ENCODE measurements around the gene EFCAB11.

EFCAB11 gene

GRCh38 chr14:89773644-89774316 is 180.8 kb downstream of the EFCAB11 start:
- DNase-seq = peak in 2 of 56 donors; percentile 2 to 5

GRCh38 chr14:89773151-89773550 is 181.4 kb downstream of the EFCAB11 start:
- DNase-seq = no peak

DNA sequence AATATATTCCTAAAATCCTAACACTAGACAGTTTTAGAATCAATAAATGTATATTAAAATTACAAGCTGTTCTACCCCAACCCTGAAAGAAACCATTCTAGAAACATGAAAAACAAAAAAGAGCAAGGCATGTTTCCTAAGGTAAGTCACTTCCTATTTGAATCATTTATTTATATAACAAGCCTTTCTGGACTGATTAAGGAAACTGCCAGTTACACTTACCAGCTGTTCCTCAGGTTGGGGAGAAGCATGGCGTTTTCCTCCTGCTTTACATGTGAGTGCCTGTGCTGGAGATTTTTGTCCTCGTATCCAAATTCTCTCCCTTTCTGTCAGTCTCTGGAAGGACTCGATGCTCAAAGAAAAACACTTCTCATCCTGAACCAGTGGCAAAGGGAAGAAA is 183.3 kb downstream of the EFCAB11 start:
- DNase-seq = no peak

DNA sequence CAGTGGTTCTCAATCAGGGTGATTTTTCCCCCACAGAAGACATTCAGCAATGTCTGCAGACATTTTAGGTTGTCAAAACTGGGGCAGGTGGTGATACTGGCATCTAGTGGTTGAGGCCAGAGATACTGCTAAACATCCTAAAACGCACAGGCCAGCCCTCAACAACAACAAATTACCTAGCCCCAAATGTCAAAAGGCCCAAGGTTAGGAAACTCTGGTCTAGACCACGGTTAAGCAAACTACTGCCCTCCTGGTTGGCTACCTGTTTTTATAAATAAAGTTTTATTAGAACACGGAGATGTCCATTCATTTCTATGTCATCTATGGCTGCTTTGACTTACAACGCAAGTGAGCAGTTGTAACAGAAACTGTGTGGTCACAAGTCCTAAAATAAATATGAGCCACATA is 186.7 kb downstream of the EFCAB11 start:
- peak in 3 of 56 donors; percentile 4 to 9 (median 8) for DNase-seq

DNA sequence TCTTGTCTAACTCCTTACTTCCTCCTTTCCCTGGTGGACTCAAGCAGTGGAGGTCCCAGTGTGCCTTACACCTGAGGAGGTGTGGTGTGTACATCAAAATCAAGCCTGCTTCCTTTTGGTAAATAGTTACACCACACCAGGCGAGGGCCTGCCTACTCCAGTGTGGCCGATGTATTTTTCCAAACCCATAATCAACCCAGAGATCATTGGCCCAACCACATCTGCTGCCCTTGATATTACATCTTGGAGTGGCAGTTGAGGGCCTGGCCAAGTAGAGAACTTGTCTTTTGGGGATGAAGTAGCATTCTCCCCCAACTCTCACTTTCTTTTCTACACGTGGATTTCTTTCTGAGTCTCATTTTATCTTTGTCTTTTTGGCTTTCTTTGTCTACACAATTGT is 187.4 kb downstream of the EFCAB11 start:
- DNase-seq = no peak

- no peak for DNase-seq
These were observed 189.2 kb downstream of the EFCAB11 start for GRCh38 chr14:89765346-89765745.

- DNase-seq = no peak
These were observed 194.4 kb downstream of the EFCAB11 start for GRCh38 chr14:89760086-89760485.

DNA sequence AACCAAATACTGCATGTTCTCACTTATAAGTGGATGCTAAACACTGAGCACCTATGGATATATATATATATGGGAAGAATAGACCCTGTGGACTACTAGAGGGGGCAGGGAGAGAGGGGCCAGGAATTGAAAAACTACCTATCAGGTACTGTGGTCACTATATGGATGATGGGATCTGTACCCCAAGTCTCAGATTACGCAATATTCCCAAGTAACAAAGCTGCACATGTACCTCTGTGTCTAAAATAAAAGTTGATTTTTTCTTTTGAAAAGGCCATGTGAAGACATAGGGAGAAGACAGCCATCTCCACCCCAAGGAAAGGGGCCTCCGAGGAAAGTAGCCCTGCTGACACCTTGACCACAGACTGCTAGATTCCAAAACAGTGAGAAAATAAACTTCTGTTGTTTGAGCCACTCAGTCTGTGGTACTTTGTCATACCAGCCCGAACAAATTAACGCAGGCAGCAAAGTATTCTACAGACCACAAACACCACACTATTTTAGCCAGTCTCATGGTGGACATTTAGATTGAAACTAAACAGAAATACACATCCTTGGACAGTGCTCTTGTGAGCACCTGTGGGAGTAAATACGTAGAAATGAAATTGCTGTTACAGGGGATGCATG is 197.1 kb downstream of the EFCAB11 start:
- DNase-seq = no peak

DNA sequence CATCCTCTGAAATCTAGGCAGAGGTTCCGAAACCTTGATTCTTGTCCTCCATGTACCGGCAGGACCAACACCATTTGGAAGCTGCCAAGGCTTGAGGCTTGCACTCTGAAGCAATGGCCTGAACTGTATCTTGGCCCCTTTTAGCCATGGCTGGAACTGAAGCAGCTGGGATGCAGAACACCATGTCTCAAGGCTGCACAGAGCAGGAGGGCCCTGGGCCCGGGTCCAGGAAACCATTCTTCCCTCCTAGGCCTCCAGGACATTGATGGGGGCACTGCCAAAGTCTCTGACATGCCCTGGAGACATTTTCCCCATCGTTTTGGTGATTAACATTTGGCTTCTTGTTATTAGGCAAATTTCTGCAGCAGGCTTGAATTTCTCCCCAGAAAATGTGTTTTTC is 198.7 kb downstream of the EFCAB11 start:
- DNase-seq = no peak

DNA sequence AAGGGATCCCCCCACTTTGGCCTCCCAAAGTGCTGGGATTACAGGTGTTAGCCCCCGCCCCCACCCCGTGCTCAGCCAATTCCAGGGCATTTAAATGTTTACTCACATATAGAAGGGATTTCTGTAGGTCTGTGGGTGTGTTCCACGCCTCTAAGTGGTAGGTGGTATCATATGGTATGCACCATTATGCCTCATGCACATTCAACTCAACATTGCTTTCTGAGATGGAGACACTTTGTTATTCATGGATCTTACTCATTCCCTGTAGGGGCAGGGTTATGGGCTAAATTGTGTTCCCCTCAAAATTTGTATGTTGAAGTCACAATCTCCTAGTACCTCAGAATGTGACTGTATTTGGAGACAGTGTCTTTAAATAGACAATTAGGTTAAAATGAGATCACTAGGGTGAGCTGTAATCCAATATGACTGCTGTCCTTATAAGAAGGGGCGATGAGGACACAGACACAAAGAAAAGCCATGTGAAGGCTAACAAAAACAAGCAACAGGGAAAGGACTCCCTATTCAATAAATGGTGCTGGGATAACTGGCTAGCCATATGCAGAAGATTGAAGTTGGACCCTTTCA is 200.6 kb downstream of the EFCAB11 start:
- DNase-seq = no peak

DNA sequence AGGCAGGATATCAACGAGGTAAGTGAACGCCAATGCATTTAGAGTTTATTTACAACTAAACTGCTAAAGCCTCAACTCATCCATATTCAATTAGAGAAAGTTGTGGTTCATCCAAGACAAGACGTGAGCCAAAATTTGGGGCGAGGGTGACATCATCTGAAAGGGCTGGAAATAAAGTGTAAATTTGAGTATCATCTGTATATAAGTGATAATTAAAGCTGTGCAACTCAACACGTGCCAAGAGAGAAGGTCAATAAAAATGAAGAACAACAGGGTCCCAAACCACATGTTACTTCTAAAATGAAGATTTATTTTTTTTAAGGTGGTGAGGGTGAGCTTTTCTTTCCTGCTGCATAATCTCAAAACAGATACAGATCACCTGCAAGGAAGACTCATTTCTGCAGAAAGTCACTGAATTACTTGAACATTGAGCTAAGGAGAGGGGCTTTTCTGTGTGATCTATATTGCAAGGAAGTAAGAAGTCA is 203.6 kb downstream of the EFCAB11 start:
- peak in 1 of 56 donors; percentile 8 for DNase-seq

GRCh38 chr14:89750281-89750755 is 204.2 kb downstream of the EFCAB11 start:
- DNase-seq = no peak

GRCh38 chr14:89748004-89748403 is 206.5 kb downstream of the EFCAB11 start:
- no peak for DNase-seq

DNA sequence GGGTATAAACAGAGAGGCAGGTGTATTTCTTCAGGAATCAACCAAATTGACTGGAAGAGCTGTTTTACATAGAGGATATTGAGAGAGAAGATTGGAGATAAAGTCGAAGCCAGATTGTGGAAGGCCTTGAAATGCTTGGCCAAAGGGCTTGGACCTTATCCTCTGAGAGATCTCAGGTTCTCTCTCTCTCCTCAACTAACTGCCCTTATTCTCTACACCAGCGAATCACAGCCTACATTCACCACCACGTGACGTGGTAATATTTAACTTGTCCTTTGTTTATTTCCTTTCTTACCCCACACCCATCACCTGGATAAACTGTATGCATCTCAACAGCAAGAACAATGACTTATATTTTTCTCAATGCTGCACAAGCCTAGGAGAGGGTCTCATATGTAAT is 207.4 kb downstream of the EFCAB11 start:
- no peak for DNase-seq

GRCh38 chr14:89746654-89747053 is 207.9 kb downstream of the EFCAB11 start:
- DNase-seq = no peak

GRCh38 chr14:89746135-89746534 is 208.4 kb downstream of the EFCAB11 start:
- DNase-seq = no peak
